Activated CD4-positive, CD25-positive, alpha-beta regulatory T cell treated with anti-CD3 and anti-CD28 coated beads, Interleukin-2, amount 50 U/mL, for 72 hours (primary cell): ENCODE data around the gene ABI3BP.

Source experiments
- DNase-seq: peaks from one replicate; pipeline ENCODE4 v3.0.0; 2021

The ABI3BP gene

GRCh38 chr3:100761211-100761942, 231.8 kb downstream of the ABI3BP start:
- DNase-seq = no peak

- DNase-seq = no peak
Observed at GRCh38 chr3:100760377-100760776, 232.8 kb downstream of the ABI3BP start.

- DNase-seq = no peak
Observed at GRCh38 chr3:100759950-100760349, 233.3 kb downstream of the ABI3BP start.

DNA sequence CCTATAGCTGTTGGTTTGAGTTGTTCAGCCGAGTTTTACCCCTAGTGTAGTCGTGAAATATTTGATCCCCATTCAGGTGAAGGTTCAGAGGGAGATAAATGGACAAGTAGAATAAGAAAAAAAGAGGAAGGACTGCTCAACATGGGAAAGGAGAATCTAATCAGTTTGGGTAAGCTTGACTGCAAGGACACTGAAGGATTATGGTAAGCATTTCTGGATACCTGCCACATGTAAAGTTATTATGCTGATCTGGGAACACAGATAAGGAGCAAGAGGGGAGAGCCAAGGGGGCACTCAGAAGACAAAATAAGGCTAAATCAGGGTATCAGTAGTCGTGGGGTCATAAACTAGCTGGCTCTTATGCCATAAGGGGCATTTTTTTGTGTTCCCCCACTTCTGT, 234.1 kb downstream of the ABI3BP start:
- no peak for DNase-seq

DNA sequence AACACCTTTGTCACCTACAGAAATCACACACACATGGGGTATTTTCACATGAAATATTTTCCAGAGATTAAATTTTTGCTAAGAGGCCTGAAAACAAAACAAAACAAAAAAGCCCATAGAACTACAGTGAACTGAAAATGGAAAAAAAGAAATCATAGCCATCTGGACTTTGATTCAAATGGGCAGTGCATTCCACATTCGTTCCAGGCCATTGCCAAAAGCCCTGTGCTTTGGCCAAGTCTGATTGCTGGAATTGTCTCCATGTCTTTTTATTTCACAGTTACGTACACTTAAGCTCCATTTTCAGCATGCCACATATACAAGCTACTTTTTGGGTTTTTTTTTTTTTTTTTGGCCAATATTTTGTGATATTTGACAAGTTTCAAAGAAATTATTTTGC, 236.8 kb downstream of the ABI3BP start:
- DNase-seq = no peak

DNA sequence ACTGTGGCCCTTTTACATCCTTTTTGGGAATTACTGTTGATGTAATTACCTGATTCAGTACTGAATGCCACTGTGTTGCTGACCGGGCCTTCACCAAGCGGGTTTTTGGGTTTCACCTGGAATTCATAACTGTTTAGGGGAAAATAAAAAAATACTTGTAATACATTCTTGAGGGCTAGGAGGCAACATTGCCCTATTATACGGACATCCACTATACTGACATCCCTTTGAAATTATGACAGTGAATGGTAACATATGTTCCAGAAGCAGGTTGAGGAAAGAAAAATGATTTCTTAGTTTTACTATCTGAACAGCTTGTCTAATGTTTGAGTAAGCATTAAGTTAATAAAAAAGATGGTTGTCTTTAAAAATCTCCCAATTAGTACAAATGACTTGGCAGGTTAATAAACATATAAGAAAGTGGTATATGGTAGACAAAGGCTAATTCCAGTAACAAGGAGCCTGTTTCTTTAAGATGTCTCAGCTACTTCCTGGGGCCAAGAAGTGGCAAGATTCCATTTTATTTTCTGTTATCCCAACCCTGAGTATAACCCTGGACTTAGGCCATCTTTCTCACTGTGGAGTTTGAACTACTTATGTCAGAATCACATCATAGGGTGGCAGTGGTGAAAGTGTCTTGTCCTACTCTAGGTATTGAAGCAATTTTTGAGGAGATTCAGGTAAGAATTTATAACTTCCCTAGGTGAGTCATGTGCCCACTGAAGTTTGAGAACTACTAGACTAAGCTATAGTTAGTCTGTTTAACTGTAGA, 238.5 kb downstream of the ABI3BP start:
- DNase-seq = no peak

DNA sequence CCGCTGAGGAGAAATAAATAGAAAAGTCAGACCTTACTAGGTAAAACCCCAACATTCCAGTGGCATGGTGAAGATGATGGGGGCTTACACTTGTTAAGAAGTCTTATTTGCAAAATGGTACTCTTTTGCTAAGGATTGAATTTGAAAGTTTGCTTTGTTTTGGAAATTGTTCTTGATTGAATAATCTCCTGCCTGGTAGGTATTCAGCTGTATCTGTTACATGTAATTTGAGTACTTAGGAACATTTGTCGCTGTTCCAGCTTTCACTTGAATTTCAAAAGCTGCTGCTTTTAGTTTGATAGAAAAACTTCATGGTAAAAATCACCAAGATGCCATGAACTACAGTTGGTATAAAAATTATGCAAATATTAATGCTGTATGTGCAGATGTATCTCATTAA, 239.4 kb downstream of the ABI3BP start:
- no peak for DNase-seq

DNA sequence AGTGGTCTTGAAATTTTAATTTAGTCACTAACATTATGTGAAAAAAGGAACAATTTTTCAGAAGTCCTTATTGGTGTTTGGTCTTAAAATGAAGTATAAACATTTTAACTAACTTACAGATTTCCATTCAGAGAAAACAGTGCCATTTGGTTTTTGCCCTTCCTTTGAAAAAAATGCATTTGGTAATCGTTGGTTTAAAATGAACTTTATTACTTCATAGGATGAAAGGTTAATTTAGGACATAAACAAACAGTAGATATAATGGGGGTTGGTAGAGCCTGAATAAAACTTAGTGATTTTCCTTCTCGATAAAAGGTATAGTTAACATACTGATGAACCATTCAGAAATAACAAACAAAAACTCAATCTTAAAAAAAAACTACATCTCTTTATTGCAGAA, 244.3 kb downstream of the ABI3BP start:
- DNase-seq = no peak

- no peak for DNase-seq
Observed at GRCh38 chr3:100748220-100748619, 245.0 kb downstream of the ABI3BP start.

DNA sequence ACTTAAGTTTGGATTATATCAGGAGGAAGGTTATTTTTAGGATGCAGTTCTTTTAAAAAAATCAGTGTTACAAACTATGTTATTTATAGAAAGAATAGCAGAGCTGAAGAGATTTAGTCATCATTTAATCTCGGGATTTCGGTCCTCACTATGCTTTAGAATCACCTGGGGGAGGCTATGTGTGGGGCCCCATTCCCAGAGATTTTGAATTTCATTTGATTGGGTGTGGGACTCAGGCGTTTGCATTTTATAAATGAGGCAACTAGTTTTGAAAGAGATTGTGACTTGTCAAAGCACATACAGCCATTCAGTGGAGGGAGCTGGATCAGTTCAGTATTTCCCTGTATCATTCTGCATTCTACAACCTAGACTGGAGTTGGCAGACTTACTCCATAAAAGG, 247.1 kb downstream of the ABI3BP start:
- DNase-seq = no peak

DNA sequence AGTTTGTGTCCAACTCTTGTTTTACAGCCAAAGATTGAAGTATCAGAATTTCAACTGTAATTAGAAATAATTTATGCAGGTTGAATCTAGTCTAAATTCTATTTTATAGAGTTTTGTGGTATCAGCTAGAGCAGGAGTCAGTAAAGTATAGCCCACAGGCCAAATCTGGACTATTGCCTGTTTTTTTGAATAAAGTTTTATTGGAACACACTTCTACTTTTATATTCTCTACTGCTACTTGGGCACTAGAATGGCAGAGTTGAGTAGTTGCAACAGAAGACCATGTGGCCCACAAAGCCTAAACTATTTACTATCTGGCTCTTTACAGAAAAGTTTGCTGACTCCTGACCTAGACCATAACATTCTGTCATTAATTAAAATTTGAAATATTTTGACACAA, 247.6 kb downstream of the ABI3BP start:
- no peak for DNase-seq

GRCh38 chr3:100744671-100745070, 248.6 kb downstream of the ABI3BP start:
- no peak for DNase-seq

- no peak for DNase-seq
Observed at GRCh38 chr3:100743535-100743934, 249.7 kb downstream of the ABI3BP start.

GRCh38 chr3:100740207-100740606, 253.0 kb downstream of the ABI3BP start:
- no peak for DNase-seq

DNA sequence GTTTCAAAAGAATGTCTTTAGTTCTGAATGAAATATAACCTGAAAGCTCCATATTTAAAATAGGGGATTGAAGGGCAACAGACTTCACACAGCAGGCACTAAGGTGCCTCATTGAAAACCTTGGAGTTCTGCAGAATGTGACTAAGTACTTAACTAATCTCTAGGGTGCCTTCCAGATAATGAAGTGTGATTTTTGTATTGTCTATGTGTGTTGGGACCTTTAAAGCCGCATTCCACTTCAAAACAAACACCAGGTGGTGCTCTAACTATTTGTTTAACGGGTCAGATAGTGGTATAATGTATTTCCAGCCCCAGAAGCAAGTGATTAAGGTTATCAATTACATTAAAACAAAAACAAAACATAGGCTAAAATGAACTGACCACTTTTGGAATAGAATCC, 255.9 kb downstream of the ABI3BP start:
- no peak for DNase-seq

DNA sequence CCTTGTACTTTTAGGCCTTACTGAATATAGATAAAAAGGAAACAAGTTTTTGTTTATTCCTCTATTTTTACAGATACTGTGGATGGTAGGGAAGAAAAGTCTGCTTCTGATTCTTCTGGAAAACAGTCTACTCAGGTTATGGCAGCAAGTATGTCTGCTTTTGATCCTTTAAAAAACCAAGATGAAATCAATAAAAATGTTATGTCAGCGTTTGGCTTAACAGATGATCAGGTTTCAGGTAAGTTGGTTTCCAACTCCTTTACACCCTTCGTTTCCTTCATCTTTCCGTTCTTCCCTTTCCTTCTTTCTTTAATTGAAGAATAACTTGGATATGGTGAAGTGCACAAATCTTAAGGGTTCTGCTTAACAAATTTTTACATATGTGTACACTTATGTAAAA, 260.8 kb downstream of the ABI3BP start:
- no peak for DNase-seq

DNA sequence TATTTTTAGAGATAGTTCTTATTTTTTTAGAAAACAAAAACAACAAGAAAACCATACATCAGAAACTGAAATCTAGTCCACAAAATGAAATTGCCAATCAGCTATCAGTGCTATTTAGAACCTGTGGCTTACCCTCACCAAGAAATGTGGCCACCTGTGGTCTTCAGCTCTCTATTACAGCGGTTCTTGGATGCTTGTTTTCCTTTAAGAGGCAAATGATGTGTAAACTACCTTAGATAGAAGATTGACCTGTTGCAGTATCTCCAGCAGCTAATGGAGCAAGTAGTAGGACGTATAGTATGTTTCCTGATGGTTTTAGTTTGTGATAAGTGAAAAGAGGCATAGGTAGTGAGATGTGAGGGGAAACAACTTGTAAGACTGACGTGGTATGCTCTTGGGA, 262.7 kb downstream of the ABI3BP start:
- no peak for DNase-seq

DNA sequence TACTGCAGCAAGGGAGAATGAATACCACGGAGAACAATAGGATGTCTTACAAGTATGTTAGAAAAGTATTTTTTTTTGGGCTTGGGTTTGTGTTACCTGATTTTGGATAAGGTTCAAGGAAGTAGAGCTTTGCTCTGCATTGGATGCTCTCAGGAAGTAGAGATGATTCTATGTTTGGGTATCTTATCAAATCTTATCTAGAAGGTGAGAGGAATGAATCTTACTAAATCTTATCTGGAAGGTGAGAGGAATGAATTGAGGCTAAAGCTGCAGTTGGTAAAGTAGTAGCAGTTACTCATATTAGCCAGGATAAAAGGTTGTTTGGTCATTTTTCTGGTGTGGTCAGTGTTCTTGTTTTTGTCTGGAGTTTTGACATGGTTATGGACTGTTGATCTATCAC, 266.5 kb downstream of the ABI3BP start:
- DNase-seq = no peak

GRCh38 chr3:100725935-100726513, 267.2 kb downstream of the ABI3BP start:
- no peak for DNase-seq

DNA sequence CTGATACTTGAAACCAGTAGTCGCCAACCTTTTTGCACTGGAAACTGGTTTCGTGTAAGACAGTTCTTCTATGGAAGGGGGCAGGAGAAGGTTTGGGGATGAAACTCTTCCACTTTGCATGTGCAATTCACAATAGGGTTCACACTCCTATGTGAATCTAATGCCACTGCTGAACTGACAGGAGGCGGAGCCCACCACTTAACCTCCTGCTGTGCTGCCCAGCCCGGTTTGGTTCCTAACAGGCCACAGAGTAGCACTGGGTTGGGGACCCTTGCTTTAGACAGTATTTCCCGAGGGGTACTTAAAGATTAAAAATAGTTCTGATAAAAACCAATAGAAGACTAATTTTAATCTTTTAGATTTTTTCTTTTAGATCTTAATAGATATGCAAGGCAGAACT, 272.8 kb downstream of the ABI3BP start:
- no peak for DNase-seq

DNA sequence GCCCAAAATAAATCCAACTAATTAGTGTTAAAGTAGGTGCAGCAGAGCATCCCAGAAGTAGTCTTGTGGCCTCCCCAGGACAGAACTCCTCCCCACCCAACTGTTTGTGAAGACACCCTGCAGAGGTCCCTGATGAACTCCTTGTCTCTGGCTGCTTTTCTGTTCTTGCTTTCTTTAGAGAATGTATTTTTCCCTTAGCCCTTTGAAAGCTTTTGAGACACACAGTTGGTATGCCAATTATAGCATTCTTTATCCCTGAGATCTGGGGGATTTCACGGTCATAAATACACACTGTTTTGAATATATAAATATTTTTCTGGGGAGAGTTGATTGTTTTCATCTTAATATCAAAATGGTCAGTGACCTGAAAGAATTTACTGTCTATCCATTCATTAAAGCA, 274.1 kb downstream of the ABI3BP start:
- no peak for DNase-seq

GRCh38 chr3:100717637-100718487, 275.4 kb downstream of the ABI3BP start:
- DNase-seq = no peak

GRCh38 chr3:100717063-100717462, 276.2 kb downstream of the ABI3BP start:
- DNase-seq = no peak
